Activated CD4-positive, alpha-beta T cell treated with anti-CD3 and anti-CD28 coated beads for 36 hours (primary cell): ENCODE measurements around the gene CDK6. TPM values are rescaled to one million over a fixed set of nuclear protein-coding genes. Genes with fewer than 3 reads are reported as not detected.
A peak's percentile ranks its signal among the peaks of the same experiment; 100 is the strongest.

Experiments
- ATAC-seq: fragments of 200-7000 bp; cut with Tn5 transposase; one replicate; pipeline ENCODE4 v1.10.0; 2021; ENCODE audit warnings: mild to moderate bottlenecking, moderate library complexity
- CTCF ChIA-PET: fragments of 350-600 bp; sonication (Branson Sonifier 250); formaldehyde crosslinking; loops from one replicate; lab custom pipeline; 2021; ENCODE audit warnings: antibody characterized with exemption; lab: Charles Lee
- POLR2A ChIA-PET: fragments of 350-600 bp; sonication (Branson Sonifier 250); formaldehyde crosslinking; loops from one replicate; lab custom pipeline; 2021; ENCODE audit warnings: antibody characterized with exemption, inconsistent platforms; lab: Charles Lee
- DNase-seq: peaks from one replicate; pipeline ENCODE4 v3.0.0-alpha.2; 2020
- H3K27ac Mint-ChIP-seq: one replicate; pipeline ENCODE4 v1.8.0; 2021; ENCODE audit warnings: mixed read lengths
- H3K27me3 Mint-ChIP-seq: one replicate; pipeline ENCODE4 v1.8.0; 2021; ENCODE audit warnings: mixed read lengths
- H3K36me3 Mint-ChIP-seq: one replicate; pipeline ENCODE4 v1.8.0; 2021; ENCODE audit warnings: low read depth, mixed read lengths
- H3K4me1 Mint-ChIP-seq: one replicate; pipeline ENCODE4 v1.8.0; 2021; ENCODE audit warnings: mixed read lengths
- H3K4me3 Mint-ChIP-seq: one replicate; pipeline ENCODE4 v1.8.0; 2021; ENCODE audit warnings: mild to moderate bottlenecking, moderate library complexity, mixed read lengths
- H3K9me3 Mint-ChIP-seq: one replicate; pipeline ENCODE4 v1.8.0; 2021; ENCODE audit warnings: low read depth, mixed read lengths
- intact Hi-C, 2 experiments: fragments of 100-400 bp; cut with DNase I in 1 of 2; cut with micrococcal nuclease in 1 of 2; formaldehyde crosslinking; loops; one replicate each; pipeline versions ENCODE4 v1.14.2 to v1.15.1; 2022 to 2024; cut with DNase I, micrococcal nuclease
- total RNA-seq, 2 experiments: library from RNA; stranded (reverse); gene quantifications; one replicate each; pipeline ENCODE4 v1.2.3, GENCODE V29; 2021

Gene CDK6
- total RNA-seq, 2 experiments from 2014 or later: 118 to 135 TPM

DNA sequence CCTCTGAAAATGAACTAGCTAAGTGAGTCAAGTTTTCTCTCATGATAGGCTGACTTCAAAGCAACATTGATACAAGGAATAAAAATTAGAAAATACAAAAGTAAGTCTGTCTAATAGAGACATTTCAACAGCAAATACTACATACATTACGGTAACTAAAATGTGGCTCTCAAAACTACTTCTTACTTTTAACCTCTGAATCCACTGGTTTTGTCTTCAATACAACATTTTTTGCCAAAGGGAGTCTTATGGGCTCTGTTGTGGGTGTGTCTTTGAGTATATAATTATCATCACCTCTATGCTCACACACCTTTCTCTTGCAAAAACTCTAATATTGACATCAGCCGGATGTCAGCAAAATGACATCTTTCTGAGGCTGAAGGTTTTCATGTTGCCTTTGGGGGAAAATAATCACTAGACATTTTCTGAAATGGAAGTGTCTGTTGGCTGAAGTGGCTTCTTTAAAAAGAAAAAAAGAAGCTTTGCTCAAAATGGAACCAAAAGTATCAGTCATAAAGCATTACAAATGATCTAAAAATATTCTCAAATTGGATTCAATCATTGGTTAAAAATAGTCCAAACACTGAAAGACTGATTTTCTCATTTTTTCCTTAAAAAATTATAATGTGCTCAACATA is 204.4 kb downstream of the CDK6 start:
- ChIA-PET POLR2A (interaction anchor here (0.7 to 2.0 kb wide), 17 partner anchors 10 to 243 kb away, joined by 3 to 14 read pairs (median 4); partner anchors contain the start of gene CDK6), CTCF (interaction anchor here (0.7 to 5.6 kb wide), 13 partner anchors 11 to 497 kb away, joined by 3 to 55 read pairs (median 5); no protein-coding TSS in a partner anchor)
- Mint-ChIP-seq H3K9me3 (peaks cover 5% of the 10 kb centered on the region), H3K27ac (peak overlapping the region; percentile 98), H3K4me3 (peak overlapping the region; percentile 43), H3K27me3 (no peaks in the 10 kb centered on the region), H3K4me1 (peaks cover 88% of the 10 kb centered on the region), H3K36me3 (peaks cover 35% of the 10 kb centered on the region)
- ATAC-seq (peak; percentile 4), DNase-seq (no peak)
- intact Hi-C loops: loop anchor here (1.0 to 5.0 kb wide), 15 partner anchors 10 to 485 kb away; partner anchors contain the start of gene SAMD9 (in 2 of the 2)

DNA sequence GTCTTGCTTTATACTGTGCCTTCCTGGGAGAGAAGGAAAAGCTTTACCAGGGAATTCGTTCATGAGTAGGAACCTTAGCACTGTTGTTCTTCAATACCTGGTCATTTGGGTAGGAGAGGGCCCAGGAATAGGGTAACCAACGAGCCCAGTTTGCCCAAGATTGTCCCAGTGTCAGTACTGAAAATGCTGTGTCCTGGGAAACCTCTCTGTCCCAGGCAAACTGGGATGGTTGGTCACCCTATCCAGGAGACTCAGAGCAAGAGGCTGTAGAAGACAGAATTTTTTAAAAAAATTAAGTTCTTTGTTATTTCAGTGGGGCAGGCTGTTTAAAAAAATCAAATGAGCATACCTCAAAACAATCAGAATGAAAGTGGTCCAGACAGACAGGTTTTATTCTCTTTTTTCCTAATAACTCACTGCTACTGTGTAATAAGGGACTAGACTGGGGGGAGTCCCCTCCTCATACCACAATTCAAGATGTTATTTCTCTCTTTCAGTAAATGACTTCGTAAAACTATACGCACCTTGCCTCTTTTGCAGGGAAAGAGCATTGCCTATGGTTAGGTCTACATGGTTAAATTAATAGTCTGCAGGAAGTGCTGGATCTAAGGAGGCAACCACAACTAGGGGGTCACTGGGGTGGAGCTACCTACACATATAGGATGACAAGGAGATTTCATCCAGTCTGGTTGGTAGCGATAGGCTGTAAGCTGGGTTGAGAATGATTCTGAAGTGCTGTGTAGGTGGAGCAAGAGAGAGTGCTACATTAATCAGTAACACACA is 205.1 kb downstream of the CDK6 start:
- intact Hi-C loops: loop anchor here (1.0 to 5.0 kb wide), 14 partner anchors 10 to 486 kb away; partner anchors contain the start of gene SAMD9 (in 1 of the 2)
- H3K4me3 Mint-ChIP-seq: peak overlapping the region; percentile 43
- H3K36me3 Mint-ChIP-seq: peaks cover 41% of the 10 kb centered on the region
- ChIA-PET POLR2A (interaction anchor here (0.7 to 2.0 kb wide), 15 partner anchors 11 to 244 kb away, joined by 3 to 14 read pairs (median 4); partner anchors contain the start of gene CDK6), CTCF (interaction anchor here (0.7 to 5.6 kb wide), 12 partner anchors 10 to 496 kb away, joined by 3 to 55 read pairs (median 4); no protein-coding TSS in a partner anchor)
- DNase-seq (peak; percentile 73), ATAC-seq (peak; percentile 80)
- no peaks in the 10 kb centered on the region for H3K27me3 Mint-ChIP-seq
- peaks cover 89% of the 10 kb centered on the region for H3K4me1 Mint-ChIP-seq
- peak overlapping the region; percentile 98 for H3K27ac Mint-ChIP-seq
- peaks cover 5% of the 10 kb centered on the region for H3K9me3 Mint-ChIP-seq

DNA sequence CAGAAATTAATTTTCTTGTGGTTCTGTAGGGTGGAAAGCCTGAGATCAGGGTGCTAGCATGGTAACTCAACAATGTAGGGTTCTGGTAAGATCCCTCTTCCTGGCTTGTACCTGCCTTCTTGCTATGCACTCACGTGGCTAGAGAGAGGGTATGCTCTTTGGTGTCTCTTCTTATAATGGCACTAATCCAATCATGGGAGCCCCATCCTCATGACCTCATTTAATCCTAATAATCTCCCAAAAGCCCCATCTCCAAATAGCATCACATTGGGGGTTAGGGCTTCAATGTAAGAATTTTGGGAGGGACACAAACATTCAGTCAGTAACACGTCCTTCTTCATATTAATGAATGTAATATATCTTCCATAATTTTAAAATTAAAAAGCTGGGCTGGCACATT is 206.6 kb downstream of the CDK6 start:
- Mint-ChIP-seq H3K27ac (peak overlapping the region; percentile 61), H3K4me1 (peaks cover 89% of the 10 kb centered on the region), H3K4me3 (no peak overlapping the region), H3K27me3 (no peaks in the 10 kb centered on the region), H3K36me3 (peaks cover 48% of the 10 kb centered on the region), H3K9me3 (peaks cover 5% of the 10 kb centered on the region)
- intact Hi-C loops: loop anchor here (2.0 to 5.0 kb wide), 5 partner anchors 35 to 488 kb away; partner anchors contain the start of gene SAMD9 (in 1 of the 2)
- POLR2A ChIA-PET: no interaction called here
- ATAC-seq (no peak), DNase-seq (no peak)
- CTCF ChIA-PET: interaction anchor here (0.6 to 3.1 kb wide), 3 partner anchors 8 to 184 kb away, joined by 3 to 13 read pairs (median 4); no protein-coding TSS in a partner anchor

- no peak for DNase-seq
- ChIA-PET CTCF (no interaction called here), POLR2A (no interaction called here)
- Mint-ChIP-seq H3K36me3 (peaks cover 62% of the 10 kb centered on the region), H3K4me3 (no peak overlapping the region), H3K4me1 (peaks cover 88% of the 10 kb centered on the region), H3K27me3 (no peaks in the 10 kb centered on the region), H3K27ac (peak overlapping the region; percentile 15), H3K9me3 (peaks cover 5% of the 10 kb centered on the region)
- intact Hi-C loops: no loop called here
- no peak for ATAC-seq
Measured at GRCh38 chr7:92627956-92628355, 208.4 kb downstream of the CDK6 start.

DNA sequence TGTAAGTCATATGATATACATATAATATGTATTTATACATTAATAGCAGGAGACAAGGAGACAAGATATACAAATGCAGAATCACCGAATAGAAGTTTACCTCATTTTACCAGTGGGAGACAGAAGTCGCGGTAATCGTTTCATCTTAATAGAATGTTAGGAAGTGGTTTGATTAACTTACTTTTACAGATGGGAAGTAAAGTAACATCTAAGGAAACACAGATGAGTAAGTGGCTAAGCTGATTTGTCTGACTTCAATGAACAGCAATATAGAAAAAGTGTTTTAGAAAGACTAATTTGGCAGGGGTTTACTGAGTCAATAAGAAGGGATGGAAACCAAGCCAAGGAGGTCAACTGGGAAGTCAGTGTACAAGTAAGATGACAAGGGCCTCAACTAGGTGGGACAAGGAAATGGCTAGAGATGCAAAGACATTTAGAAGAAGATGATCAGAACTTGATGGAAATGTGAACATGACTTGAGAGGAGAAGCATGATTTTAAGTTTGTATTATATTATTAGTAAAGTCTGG is 210.0 kb downstream of the CDK6 start:
- ATAC-seq (no peak), DNase-seq (no peak)
- intact Hi-C loops: no loop called here
- peaks cover 68% of the 10 kb centered on the region for H3K36me3 Mint-ChIP-seq
- peaks cover 5% of the 10 kb centered on the region for H3K9me3 Mint-ChIP-seq
- peak overlapping the region; percentile 95 for H3K27ac Mint-ChIP-seq
- POLR2A ChIA-PET: interaction anchor here (0.5 kb wide), 1 partner anchor 129 kb away, joined by 4 read pairs; no protein-coding TSS in a partner anchor
- H3K4me1 Mint-ChIP-seq: peaks cover 89% of the 10 kb centered on the region
- peak overlapping the region; percentile 7 for H3K4me3 Mint-ChIP-seq
- H3K27me3 Mint-ChIP-seq: no peaks in the 10 kb centered on the region
- CTCF ChIA-PET: interaction anchor here (1.1 kb wide), 1 partner anchor 277 kb away, joined by 3 read pairs; no protein-coding TSS in a partner anchor

- ChIA-PET POLR2A (interaction anchor here (0.5 kb wide), 1 partner anchor 130 kb away, joined by 4 read pairs; no protein-coding TSS in a partner anchor), CTCF (interaction anchor here (0.7 to 1.1 kb wide), 4 partner anchors 9 to 278 kb away, joined by 3 read pairs; no protein-coding TSS in a partner anchor)
Measured at GRCh38 chr7:92625617-92626016, 210.8 kb downstream of the CDK6 start.

DNA sequence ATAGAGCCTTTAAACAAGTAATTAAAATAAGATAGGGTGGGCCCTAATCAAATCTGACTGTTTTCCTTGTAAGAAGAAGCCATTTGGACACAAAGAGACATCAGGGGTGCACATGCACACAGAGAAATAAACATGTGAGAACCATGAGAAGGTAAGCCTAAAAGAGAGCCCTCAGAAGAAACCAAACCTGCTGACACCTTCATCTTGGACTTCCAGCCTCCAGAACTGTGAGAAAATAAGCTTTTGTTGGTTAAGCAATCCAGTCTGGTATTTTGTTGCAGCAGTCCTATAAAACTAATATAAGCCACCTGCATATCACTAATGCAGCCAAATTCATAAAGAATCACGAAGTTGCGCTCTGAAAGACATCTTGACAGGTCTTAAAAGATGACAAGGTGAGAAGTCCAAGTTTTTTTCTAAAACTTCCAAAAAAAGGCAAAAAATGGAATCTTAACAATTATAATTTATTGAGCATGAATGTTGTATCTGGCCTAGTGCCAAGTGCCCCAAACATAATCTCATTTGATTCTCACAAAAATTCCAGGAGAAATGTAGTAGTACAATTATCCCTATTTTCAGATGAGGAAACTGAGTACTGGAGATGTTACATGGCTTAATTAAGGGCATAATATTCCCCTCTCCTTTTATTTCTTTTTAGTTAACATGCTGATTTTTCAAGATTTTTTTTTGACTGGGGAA is 211.9 kb downstream of the CDK6 start:
- POLR2A ChIA-PET: interaction anchor here (0.6 to 0.7 kb wide), 2 partner anchors 81 to 399 kb away, joined by 4 to 6 read pairs; no protein-coding TSS in a partner anchor
- peak overlapping the region; percentile 86 for H3K27ac Mint-ChIP-seq
- intact Hi-C loops: loop anchor here in 1 of 2 experiments (5.0 kb wide), 1 partner anchor 413 kb away; no protein-coding TSS in a partner anchor
- H3K4me3 Mint-ChIP-seq: no peak overlapping the region
- CTCF ChIA-PET: interaction anchor here (0.7 to 0.9 kb wide), 2 partner anchors 148 to 207 kb away, joined by 3 to 4 read pairs; no protein-coding TSS in a partner anchor
- peaks cover 4% of the 10 kb centered on the region for H3K9me3 Mint-ChIP-seq
- no peaks in the 10 kb centered on the region for H3K27me3 Mint-ChIP-seq
- no peak for DNase-seq
- peaks cover 79% of the 10 kb centered on the region for H3K4me1 Mint-ChIP-seq
- H3K36me3 Mint-ChIP-seq: peaks cover 60% of the 10 kb centered on the region
- no peak for ATAC-seq

More at GRCh38 chr7:92625617-92626016, 210.8 kb downstream of the CDK6 start:
- peaks cover 5% of the 10 kb centered on the region for H3K9me3 Mint-ChIP-seq
- H3K4me1 Mint-ChIP-seq: peaks cover 89% of the 10 kb centered on the region
- peak overlapping the region; percentile 86 for H3K27ac Mint-ChIP-seq
- H3K4me3 Mint-ChIP-seq: peak overlapping the region; percentile 44
- intact Hi-C loops: loop anchor here in 1 of 2 experiments (1.0 kb wide), 1 partner anchor 8 kb away; no protein-coding TSS in a partner anchor
- ATAC-seq (peak; percentile 63), DNase-seq (no peak)
- peaks cover 66% of the 10 kb centered on the region for H3K36me3 Mint-ChIP-seq
- H3K27me3 Mint-ChIP-seq: no peaks in the 10 kb centered on the region

GRCh38 chr7:92623544-92623943 is 212.8 kb downstream of the CDK6 start:
- Mint-ChIP-seq H3K27me3 (no peaks in the 10 kb centered on the region), H3K4me3 (no peak overlapping the region), H3K4me1 (peaks cover 71% of the 10 kb centered on the region), H3K36me3 (peaks cover 52% of the 10 kb centered on the region), H3K9me3 (peaks cover 4% of the 10 kb centered on the region), H3K27ac (no peak overlapping the region)
- intact Hi-C loops: loop anchor here in 1 of 2 experiments (5.0 kb wide), 1 partner anchor 414 kb away; no protein-coding TSS in a partner anchor
- no peak for ATAC-seq
- CTCF ChIA-PET: no interaction called here
- DNase-seq: no peak
- POLR2A ChIA-PET: no interaction called here

DNA sequence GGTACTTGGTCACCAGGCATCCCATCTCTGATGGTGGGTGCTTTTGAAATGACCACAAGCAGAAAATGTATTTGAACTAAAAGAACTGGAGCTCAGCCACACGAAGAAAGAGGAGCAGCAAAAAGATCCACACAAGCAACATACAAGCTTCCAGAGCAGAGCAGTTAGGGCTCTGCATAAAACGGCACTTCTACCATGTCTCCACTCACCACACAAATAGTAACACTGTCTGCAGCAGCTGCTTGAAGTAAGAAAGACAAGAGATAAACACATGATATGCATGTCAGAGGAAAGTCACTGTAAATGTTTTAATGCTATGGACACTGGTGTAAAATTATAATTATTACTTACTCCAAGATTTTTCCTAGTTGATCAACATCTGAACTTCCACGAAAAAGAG is 213.7 kb downstream of the CDK6 start:
- ATAC-seq (no peak), DNase-seq (no peak)
- H3K27ac Mint-ChIP-seq: peak overlapping the region; percentile 56
- ChIA-PET CTCF (interaction anchor here (0.9 to 2.0 kb wide), 6 partner anchors 17 to 218 kb away, joined by 3 to 5 read pairs (median 4); no protein-coding TSS in a partner anchor), POLR2A (no interaction called here)
- no peaks in the 10 kb centered on the region for H3K9me3 Mint-ChIP-seq
- intact Hi-C loops: loop anchor here in 1 of 2 experiments (5.0 kb wide), 1 partner anchor 415 kb away; no protein-coding TSS in a partner anchor
- no peaks in the 10 kb centered on the region for H3K27me3 Mint-ChIP-seq
- peaks cover 49% of the 10 kb centered on the region for H3K36me3 Mint-ChIP-seq
- no peak overlapping the region for H3K4me3 Mint-ChIP-seq
- H3K4me1 Mint-ChIP-seq: peaks cover 64% of the 10 kb centered on the region

GRCh38 chr7:92622030-92622429 is 214.3 kb downstream of the CDK6 start:
- H3K9me3 Mint-ChIP-seq: no peaks in the 10 kb centered on the region
- H3K4me3 Mint-ChIP-seq: no peak overlapping the region
- intact Hi-C loops: loop anchor here in 1 of 2 experiments (5.0 kb wide), 1 partner anchor 415 kb away; no protein-coding TSS in a partner anchor
- peak overlapping the region; percentile 90 for H3K27ac Mint-ChIP-seq
- peaks cover 49% of the 10 kb centered on the region for H3K36me3 Mint-ChIP-seq
- ChIA-PET CTCF (interaction anchor here (0.9 to 2.8 kb wide), 16 partner anchors 9 to 260 kb away, joined by 3 to 20 read pairs (median 4); no protein-coding TSS in a partner anchor), POLR2A (interaction anchor here (0.6 to 1.5 kb wide), 2 partner anchors 11 to 96 kb away, joined by 5 to 7 read pairs; no protein-coding TSS in a partner anchor)
- ATAC-seq: no peak
- peaks cover 58% of the 10 kb centered on the region for H3K4me1 Mint-ChIP-seq
- H3K27me3 Mint-ChIP-seq: no peaks in the 10 kb centered on the region
- DNase-seq: no peak
